ENCODE results near the gene CAMTA1. TPM values are rescaled to one million over a fixed set of nuclear protein-coding genes. Genes with fewer than 3 reads are reported as not detected.

Gene CAMTA1
- total RNA-seq, 6 experiments from 2014 or later, result 78.1 to 96.6 (median 86.1) TPM

DNA sequence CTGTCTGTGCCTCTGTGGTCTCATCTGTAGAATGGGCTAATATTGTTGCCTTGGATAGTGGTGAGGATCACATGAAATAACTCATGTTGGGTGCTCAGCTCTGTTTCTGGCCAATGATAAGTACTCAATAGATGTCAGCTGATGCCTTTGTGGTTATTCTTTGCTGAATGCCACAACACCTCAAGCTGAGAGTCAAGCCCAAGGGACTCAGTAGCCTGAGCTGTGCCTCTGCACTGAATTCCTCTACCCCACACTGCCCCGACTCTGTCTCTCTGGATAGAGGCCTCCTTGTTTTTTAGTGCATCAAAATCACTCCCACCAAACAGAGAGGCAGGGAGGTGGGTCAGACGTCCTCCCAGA, 789.8 kb downstream of the CAMTA1 start:
- H3K4me1 Mint-ChIP-seq (ENCODE audit: low read depth), result no peaks in the 10 kb centered on the region
- H3K27ac Mint-ChIP-seq, result no peak overlapping the region
- TF ChIP-seq, protein P1, sequence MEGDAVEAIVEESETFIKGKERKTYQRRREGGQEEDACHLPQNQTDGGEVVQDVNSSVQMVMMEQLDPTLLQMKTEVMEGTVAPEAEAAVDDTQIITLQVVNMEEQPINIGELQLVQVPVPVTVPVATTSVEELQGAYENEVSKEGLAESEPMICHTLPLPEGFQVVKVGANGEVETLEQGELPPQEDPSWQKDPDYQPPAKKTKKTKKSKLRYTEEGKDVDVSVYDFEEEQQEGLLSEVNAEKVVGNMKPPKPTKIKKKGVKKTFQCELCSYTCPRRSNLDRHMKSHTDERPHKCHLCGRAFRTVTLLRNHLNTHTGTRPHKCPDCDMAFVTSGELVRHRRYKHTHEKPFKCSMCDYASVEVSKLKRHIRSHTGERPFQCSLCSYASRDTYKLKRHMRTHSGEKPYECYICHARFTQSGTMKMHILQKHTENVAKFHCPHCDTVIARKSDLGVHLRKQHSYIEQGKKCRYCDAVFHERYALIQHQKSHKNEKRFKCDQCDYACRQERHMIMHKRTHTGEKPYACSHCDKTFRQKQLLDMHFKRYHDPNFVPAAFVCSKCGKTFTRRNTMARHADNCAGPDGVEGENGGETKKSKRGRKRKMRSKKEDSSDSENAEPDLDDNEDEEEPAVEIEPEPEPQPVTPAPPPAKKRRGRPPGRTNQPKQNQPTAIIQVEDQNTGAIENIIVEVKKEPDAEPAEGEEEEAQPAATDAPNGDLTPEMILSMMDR (IDR thresholded peaks at IDR 0.05), result no peak
- no peak overlapping the region for H3K4me3 Mint-ChIP-seq
- no peaks in the 10 kb centered on the region for H3K36me3 Mint-ChIP-seq (ENCODE audit: low read depth)
- no peaks in the 10 kb centered on the region for H3K9me3 Mint-ChIP-seq
- DNase-seq, result no peak
- peaks cover 10% of the 10 kb centered on the region for H3K27me3 Mint-ChIP-seq (ENCODE audit: insufficient read depth)

DNA sequence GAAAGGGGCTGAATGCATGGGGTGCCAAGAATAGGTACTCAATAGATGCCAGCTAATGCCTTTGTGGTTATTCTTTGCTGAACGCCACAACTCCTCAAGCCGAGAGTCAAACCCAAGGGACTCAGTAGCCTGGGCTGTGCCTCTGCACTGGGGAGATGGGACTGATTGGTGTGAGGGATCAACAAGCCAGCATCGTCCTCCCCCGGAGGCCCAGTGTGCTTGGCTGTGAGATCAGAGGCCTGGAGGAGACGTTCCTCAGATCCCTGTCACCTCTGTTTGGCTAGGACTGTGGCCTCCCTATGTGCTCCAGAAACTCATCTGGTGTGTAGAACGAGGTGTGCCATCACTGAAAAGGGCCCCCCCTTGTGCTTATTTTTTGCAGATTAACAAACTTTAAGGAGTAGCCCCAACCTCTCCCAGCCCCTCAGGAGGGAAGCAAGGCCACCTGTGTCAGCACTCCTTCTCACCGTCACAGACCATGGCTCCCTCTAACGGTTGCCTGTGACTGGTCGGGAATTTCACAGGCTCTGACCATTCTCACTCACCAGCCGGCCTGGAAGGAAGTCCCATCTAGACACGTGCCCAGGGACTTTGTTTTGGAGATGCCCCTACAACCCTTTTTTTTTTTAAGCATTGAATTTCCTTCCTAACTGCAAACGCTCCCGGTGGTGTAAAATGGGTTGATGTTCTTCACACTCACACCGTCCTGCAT, 791.8 kb downstream of the CAMTA1 start:
- H3K36me3 Mint-ChIP-seq (ENCODE audit: low read depth), result no peaks in the 10 kb centered on the region
- H3K4me1 Mint-ChIP-seq (ENCODE audit: low read depth), result no peaks in the 10 kb centered on the region
- TF ChIP-seq, protein P1 (IDR thresholded peaks at IDR 0.05), result peak; percentile 56
- H3K9me3 Mint-ChIP-seq, result no peaks in the 10 kb centered on the region
- H3K27ac Mint-ChIP-seq, result no peak overlapping the region
- no peak for DNase-seq
- peaks cover 24% of the 10 kb centered on the region for H3K27me3 Mint-ChIP-seq (ENCODE audit: insufficient read depth)
- H3K4me3 Mint-ChIP-seq, result no peak overlapping the region

DNA sequence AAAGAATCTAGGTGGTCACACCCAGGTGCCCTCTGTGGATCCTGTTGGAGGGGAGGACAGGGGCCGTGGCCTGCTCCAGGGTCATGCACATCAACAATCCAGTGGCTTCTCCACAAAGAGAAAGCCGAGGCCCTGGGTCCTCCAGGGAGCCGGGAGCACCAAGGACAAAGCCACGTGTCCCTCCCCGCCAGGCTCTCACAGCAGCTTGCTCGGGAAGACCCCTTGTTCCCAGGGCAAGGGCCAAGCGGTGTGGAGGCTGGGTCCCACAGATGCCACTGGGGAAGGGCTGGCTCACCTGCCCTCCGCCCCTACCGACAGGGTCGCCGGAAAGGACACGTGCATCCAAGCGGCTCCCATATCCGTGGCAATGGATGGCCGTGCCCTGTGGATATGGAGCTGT, 793.0 kb downstream of the CAMTA1 start:
- H3K27ac Mint-ChIP-seq, result no peak overlapping the region
- DNase-seq, result no peak
- H3K4me3 Mint-ChIP-seq, result no peak overlapping the region
- no peaks in the 10 kb centered on the region for H3K9me3 Mint-ChIP-seq
- H3K4me1 Mint-ChIP-seq (ENCODE audit: low read depth), result no peaks in the 10 kb centered on the region
- H3K36me3 Mint-ChIP-seq (ENCODE audit: low read depth), result no peaks in the 10 kb centered on the region
- TF ChIP-seq, protein P1 (IDR thresholded peaks at IDR 0.05), result no peak
- H3K27me3 Mint-ChIP-seq (ENCODE audit: insufficient read depth), result peaks cover 33% of the 10 kb centered on the region

DNA sequence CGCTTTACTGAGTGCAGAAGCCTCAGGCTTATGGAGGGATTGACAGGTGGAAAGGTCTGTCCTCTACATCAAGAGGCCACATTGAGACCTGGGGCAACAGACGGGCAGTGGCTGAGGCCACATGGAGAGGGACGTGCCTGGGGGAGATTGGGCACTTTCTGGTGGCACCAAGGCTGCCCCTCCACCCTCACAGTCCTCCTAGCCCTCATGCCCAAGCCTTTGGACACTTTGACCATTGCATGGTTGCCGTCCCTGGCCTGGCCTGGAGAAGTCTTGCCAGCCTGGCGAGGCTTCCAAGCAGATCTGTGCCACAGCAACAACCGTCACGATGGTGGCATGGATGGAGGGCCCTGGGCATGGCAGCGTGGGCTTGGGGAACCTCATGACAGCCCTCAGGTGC, 793.8 kb downstream of the CAMTA1 start:
- no peak overlapping the region for H3K27ac Mint-ChIP-seq
- DNase-seq, result no peak
- TF ChIP-seq, protein P1 (IDR thresholded peaks at IDR 0.05), result no peak
- no peaks in the 10 kb centered on the region for H3K9me3 Mint-ChIP-seq
- no peak overlapping the region for H3K4me3 Mint-ChIP-seq
- H3K27me3 Mint-ChIP-seq (ENCODE audit: insufficient read depth), result peaks cover 35% of the 10 kb centered on the region
- no peaks in the 10 kb centered on the region for H3K4me1 Mint-ChIP-seq (ENCODE audit: low read depth)
- H3K36me3 Mint-ChIP-seq (ENCODE audit: low read depth), result no peaks in the 10 kb centered on the region

DNA sequence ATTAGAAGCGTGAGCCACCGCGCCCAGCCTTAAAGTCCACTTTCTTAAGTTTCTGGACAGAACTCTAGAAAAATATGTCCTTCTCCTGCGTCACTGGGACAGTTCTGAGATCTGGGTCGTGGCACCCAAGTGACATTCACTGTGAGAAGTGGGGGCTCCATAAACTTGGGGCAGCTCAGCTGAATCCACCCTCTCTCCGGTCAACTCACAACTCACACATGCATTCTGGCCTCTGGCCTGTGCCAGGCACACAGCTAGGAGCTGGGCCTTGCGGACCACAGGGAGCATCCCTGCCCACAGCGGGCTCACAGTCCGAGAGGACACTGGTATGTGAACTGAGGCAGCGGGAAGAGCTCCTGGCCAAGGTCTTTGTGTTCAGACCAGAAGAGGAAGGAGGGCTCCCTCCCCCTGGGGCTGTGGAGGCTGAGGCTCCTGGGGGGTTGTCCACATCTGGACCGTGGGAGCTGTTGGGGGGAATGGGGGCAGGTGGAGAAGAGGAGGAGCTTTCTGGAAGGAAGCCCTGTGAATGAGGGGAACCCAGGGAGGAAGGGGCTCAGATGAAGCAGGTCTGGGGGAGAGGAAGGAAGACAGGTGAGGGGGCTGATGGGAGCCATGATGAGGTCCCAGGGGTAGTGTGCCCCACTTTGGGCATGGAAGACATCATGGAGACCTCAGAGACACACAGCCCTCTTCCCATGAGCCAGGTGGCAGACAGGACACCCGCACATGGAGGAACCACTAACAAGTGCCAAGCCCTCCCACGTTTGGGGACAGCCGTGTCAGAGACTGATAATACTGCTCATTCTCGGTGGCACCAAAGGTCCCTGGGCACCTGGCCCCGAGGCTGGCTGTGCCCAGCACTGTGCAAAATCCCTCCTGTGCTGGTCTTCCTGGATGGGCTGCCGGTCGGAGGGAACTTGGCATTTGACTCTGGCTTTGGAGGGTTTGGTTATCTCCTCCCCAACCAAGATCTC, 794.9 kb downstream of the CAMTA1 start:
- Mint-ChIP-seq H3K4me3 (no peak overlapping the region), H3K4me1 (ENCODE audit: low read depth) (no peaks in the 10 kb centered on the region), H3K9me3 (no peaks in the 10 kb centered on the region), H3K27ac (no peak overlapping the region), H3K27me3 (ENCODE audit: insufficient read depth) (peaks cover 35% of the 10 kb centered on the region), H3K36me3 (ENCODE audit: low read depth) (no peaks in the 10 kb centered on the region)
- no peak for DNase-seq
- TF ChIP-seq, protein P1 (IDR thresholded peaks at IDR 0.05), result no peak
